ENCODE measurements around the gene KRTAP10-6.

DNA sequence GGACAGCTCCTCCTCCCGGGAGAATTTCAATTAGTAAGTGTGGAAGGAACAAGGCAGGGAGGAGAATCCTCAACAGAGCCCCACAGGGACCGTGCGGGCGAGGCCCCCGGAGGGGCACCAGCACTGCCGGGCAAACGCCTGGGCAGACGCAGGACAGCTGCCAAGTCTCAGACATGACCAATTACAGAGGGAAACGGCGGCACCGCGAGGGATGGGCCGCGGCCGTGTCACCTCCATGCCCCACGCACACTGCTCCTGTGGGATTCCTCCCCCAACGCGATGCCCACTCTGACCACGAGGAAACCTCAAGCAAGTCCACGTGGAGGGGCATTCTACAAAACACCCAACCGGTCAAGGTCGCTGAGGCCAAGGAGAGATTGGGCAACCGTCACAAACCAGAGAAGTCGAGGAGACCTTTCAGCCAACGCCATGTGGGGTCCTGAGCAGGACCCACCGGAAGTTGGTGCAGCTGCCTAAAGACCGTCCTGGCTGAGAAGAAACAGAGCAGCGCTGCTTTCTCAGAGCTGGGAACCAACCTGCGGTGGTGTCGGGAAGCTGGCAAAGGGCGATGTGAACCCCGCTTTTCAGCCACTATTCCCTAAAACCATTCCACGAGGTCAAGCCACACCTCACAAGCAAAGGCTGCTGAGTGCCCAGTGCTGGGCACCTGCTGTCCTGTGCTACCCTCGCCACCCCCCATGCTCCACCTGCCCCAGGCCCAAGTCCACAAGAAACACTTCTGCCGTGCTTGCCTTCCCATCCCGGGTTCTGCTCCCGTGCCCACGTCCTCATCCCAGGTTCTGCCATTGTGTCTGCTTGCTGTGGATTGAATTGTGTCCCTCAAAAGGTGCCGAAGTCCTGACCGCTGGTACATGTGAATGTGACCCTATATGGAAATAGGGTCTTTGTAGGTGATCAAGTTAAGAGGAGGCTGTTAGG, 20.2 kb downstream of the KRTAP10-6 start:
- TF ChIP-seq, protein P1, sequence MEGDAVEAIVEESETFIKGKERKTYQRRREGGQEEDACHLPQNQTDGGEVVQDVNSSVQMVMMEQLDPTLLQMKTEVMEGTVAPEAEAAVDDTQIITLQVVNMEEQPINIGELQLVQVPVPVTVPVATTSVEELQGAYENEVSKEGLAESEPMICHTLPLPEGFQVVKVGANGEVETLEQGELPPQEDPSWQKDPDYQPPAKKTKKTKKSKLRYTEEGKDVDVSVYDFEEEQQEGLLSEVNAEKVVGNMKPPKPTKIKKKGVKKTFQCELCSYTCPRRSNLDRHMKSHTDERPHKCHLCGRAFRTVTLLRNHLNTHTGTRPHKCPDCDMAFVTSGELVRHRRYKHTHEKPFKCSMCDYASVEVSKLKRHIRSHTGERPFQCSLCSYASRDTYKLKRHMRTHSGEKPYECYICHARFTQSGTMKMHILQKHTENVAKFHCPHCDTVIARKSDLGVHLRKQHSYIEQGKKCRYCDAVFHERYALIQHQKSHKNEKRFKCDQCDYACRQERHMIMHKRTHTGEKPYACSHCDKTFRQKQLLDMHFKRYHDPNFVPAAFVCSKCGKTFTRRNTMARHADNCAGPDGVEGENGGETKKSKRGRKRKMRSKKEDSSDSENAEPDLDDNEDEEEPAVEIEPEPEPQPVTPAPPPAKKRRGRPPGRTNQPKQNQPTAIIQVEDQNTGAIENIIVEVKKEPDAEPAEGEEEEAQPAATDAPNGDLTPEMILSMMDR (IDR thresholded peaks at IDR 0.05): no peak
- TF ChIP-seq POLR2A (IDR thresholded peaks at IDR 0.05): no peak
